ENCODE results near the gene POU6F2. TPM values are rescaled to one million over a fixed set of nuclear protein-coding genes. Genes with fewer than 3 reads are reported as not detected.

The POU6F2 gene
- total RNA-seq, 1 experiment from 2014 or later: not detected

- POLR2A ChIA-PET (ENCODE audit: low non-redundant PET): no interaction called here
- CTCF ChIA-PET: no interaction called here
- peaks cover 12% of the 10 kb centered on the region for H3K27me3 ChIP-seq (replicated peaks; ENCODE audit: insufficient read depth, low read depth, low read length, poor library complexity)
- H3K27ac ChIP-seq (ENCODE audit: low read depth, low read length, poor library complexity, severe bottlenecking): no peak overlapping the region
- no peak overlapping the region for H3K4me3 ChIP-seq (ENCODE audit: low read depth, low read length, poor library complexity, severe bottlenecking)
- DNase-seq (ENCODE audit: low spot score): no peak
- H3K4me1 ChIP-seq (ENCODE audit: insufficient read depth, low read length, poor library complexity, severe bottlenecking): no peaks in the 10 kb centered on the region
- no peaks in the 10 kb centered on the region for H3K36me3 ChIP-seq (ENCODE audit: insufficient read depth, low read length, poor library complexity, severe bottlenecking)
- intact Hi-C loops (cut with micrococcal nuclease; ENCODE audit: unreplicated experiment): no loop called here
- TF ChIP-seq, protein P1, sequence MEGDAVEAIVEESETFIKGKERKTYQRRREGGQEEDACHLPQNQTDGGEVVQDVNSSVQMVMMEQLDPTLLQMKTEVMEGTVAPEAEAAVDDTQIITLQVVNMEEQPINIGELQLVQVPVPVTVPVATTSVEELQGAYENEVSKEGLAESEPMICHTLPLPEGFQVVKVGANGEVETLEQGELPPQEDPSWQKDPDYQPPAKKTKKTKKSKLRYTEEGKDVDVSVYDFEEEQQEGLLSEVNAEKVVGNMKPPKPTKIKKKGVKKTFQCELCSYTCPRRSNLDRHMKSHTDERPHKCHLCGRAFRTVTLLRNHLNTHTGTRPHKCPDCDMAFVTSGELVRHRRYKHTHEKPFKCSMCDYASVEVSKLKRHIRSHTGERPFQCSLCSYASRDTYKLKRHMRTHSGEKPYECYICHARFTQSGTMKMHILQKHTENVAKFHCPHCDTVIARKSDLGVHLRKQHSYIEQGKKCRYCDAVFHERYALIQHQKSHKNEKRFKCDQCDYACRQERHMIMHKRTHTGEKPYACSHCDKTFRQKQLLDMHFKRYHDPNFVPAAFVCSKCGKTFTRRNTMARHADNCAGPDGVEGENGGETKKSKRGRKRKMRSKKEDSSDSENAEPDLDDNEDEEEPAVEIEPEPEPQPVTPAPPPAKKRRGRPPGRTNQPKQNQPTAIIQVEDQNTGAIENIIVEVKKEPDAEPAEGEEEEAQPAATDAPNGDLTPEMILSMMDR (conservative IDR thresholded peaks at IDR 0.05; ENCODE audit: low read depth, low read length): no peak
- TF ChIP-seq EZH2 (IDR thresholded peaks at IDR 0.05; ENCODE audit: borderline replicate concordance, low read depth, low read length, poor library complexity, severe bottlenecking): no peak
- BruUV-seq (replicated peaks): no TSS peak
- no peaks in the 10 kb centered on the region for H3K9me3 ChIP-seq (ENCODE audit: low read depth, low read length, poor library complexity, severe bottlenecking)
Measured at GRCh38 chr7:39261771-39262170, 284.1 kb downstream of the POU6F2 start.

- POLR2A ChIA-PET (ENCODE audit: low non-redundant PET): no interaction called here
- Histone ChIP-seq H3K4me1 (ENCODE audit: insufficient read depth, low read length, poor library complexity, severe bottlenecking) (no peaks in the 10 kb centered on the region), H3K27me3 (replicated peaks; ENCODE audit: insufficient read depth, low read depth, low read length, poor library complexity) (peaks cover 3% of the 10 kb centered on the region), H3K9me3 (ENCODE audit: low read depth, low read length, poor library complexity, severe bottlenecking) (no peaks in the 10 kb centered on the region), H3K36me3 (ENCODE audit: insufficient read depth, low read length, poor library complexity, severe bottlenecking) (no peaks in the 10 kb centered on the region), H3K4me3 (ENCODE audit: low read depth, low read length, poor library complexity, severe bottlenecking) (no peak overlapping the region), H3K27ac (ENCODE audit: low read depth, low read length, poor library complexity, severe bottlenecking) (no peak overlapping the region)
- no TSS peak for BruUV-seq (replicated peaks)
- DNase-seq (ENCODE audit: low spot score): no peak
- CTCF ChIA-PET: no interaction called here
- TF ChIP-seq, protein P1 (conservative IDR thresholded peaks at IDR 0.05; ENCODE audit: low read depth, low read length): no peak
- no peak for TF ChIP-seq EZH2 (IDR thresholded peaks at IDR 0.05; ENCODE audit: borderline replicate concordance, low read depth, low read length, poor library complexity, severe bottlenecking)
- intact Hi-C loops (cut with micrococcal nuclease; ENCODE audit: unreplicated experiment): no loop called here
Measured at GRCh38 chr7:39265641-39266591, 288.2 kb downstream of the POU6F2 start.

DNA sequence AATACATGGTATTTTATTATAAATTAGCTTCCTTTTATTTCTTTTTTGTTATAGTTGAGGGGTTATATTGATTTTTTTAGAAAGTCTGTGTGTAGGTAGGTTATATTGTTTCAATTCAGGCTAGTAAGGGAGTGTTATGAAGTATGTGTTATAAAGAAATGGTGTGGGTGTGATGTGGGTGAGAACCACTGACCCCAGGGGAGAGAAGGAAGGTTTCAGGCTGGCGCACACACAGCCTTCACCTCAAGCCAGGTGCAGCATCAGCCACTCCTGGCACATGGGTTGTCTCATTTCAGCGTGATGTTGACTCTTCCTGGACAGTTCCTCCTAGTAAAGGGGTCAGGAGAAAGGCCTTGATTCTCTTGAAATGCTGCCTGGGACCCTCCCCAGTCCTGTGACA lies 291.3 kb downstream of the POU6F2 start:
- BruUV-seq (replicated peaks): no TSS peak
- no peak overlapping the region for H3K4me3 ChIP-seq (ENCODE audit: low read depth, low read length, poor library complexity, severe bottlenecking)
- no peaks in the 10 kb centered on the region for H3K9me3 ChIP-seq (ENCODE audit: low read depth, low read length, poor library complexity, severe bottlenecking)
- no peaks in the 10 kb centered on the region for H3K4me1 ChIP-seq (ENCODE audit: insufficient read depth, low read length, poor library complexity, severe bottlenecking)
- no peaks in the 10 kb centered on the region for H3K36me3 ChIP-seq (ENCODE audit: insufficient read depth, low read length, poor library complexity, severe bottlenecking)
- ChIA-PET CTCF (no interaction called here), POLR2A (ENCODE audit: low non-redundant PET) (no interaction called here)
- H3K27ac ChIP-seq (ENCODE audit: low read depth, low read length, poor library complexity, severe bottlenecking): no peak overlapping the region
- TF ChIP-seq EZH2 (IDR thresholded peaks at IDR 0.05; ENCODE audit: borderline replicate concordance, low read depth, low read length, poor library complexity, severe bottlenecking): no peak
- TF ChIP-seq, protein P1 (conservative IDR thresholded peaks at IDR 0.05; ENCODE audit: low read depth, low read length): no peak
- H3K27me3 ChIP-seq (replicated peaks; ENCODE audit: insufficient read depth, low read depth, low read length, poor library complexity): peaks cover 23% of the 10 kb centered on the region
- DNase-seq (ENCODE audit: low spot score): no peak
- intact Hi-C loops (cut with micrococcal nuclease; ENCODE audit: unreplicated experiment): no loop called here

Measured in A673 (cell line).